DLD1 (cell line): ENCODE data around the gene PRUNE2.

Source experiments
- in situ Hi-C: cut with HindIII; loops from 2 replicates; pipeline ENCODE4 v1.10.0; 2017; ENCODE audit warnings: low sequenced_read_pairs

The PRUNE2 gene

GRCh38 chr9:76586390-76587314 is 319.3 kb downstream of the PRUNE2 start:
- in situ Hi-C loops, result no loop called here

GRCh38 chr9:76585487-76586389 is 320.2 kb downstream of the PRUNE2 start:
- in situ Hi-C loops, result no loop called here

GRCh38 chr9:76583256-76583655 is 322.7 kb downstream of the PRUNE2 start:
- in situ Hi-C loops, result no loop called here

GRCh38 chr9:76581731-76582130 is 324.2 kb downstream of the PRUNE2 start:
- in situ Hi-C loops, result no loop called here

- in situ Hi-C loops, result no loop called here
These were observed 325.1 kb downstream of the PRUNE2 start for GRCh38 chr9:76580820-76581219.

- in situ Hi-C loops, result no loop called here
These were observed 325.7 kb downstream of the PRUNE2 start for GRCh38 chr9:76580188-76580587.

- in situ Hi-C loops, result no loop called here
These were observed 329.6 kb downstream of the PRUNE2 start for GRCh38 chr9:76576344-76576743.

GRCh38 chr9:76575761-76576160 is 330.2 kb downstream of the PRUNE2 start:
- in situ Hi-C loops, result no loop called here

GRCh38 chr9:76573905-76574760 is 331.8 kb downstream of the PRUNE2 start:
- in situ Hi-C loops, result no loop called here

GRCh38 chr9:76573408-76573807 is 332.5 kb downstream of the PRUNE2 start:
- in situ Hi-C loops, result no loop called here

- in situ Hi-C loops, result no loop called here
These were observed 333.8 kb downstream of the PRUNE2 start for GRCh38 chr9:76572151-76572550.

GRCh38 chr9:76571743-76572146 is 334.2 kb downstream of the PRUNE2 start:
- in situ Hi-C loops, result no loop called here

- in situ Hi-C loops, result no loop called here
These were observed 334.6 kb downstream of the PRUNE2 start for GRCh38 chr9:76571288-76571687.

- in situ Hi-C loops, result no loop called here
These were observed 335.1 kb downstream of the PRUNE2 start for GRCh38 chr9:76570826-76571225.

GRCh38 chr9:76567086-76567485 is 338.8 kb downstream of the PRUNE2 start:
- in situ Hi-C loops, result no loop called here

GRCh38 chr9:76564297-76564696 is 341.6 kb downstream of the PRUNE2 start:
- in situ Hi-C loops, result no loop called here

GRCh38 chr9:76562511-76562911 is 343.4 kb downstream of the PRUNE2 start:
- in situ Hi-C loops, result no loop called here

GRCh38 chr9:76561900-76562299 is 344.0 kb downstream of the PRUNE2 start:
- in situ Hi-C loops, result no loop called here
